SK-N-SH (cell line): Measurements from ENCODE around the gene ADPRS. TPM values are rescaled to one million over a fixed set of nuclear protein-coding genes. Genes with fewer than 3 reads are reported as not detected.
A peak's percentile ranks its signal among the peaks of the same experiment; 100 is the strongest.

ENCODE experiments used
- CTCF ChIA-PET: fragments of 300-600, 350-600 bp; formaldehyde crosslinking; extraction: SDS; loops from one replicate; lab custom pipeline; 2021; lab: Yijun Ruan, JAX
- POLR2A ChIA-PET: fragments of 350-600 bp; sonication (Branson Sonifier 250); formaldehyde crosslinking; extraction: SDS; loops from one replicate; lab custom pipeline; 2020; ENCODE audit warnings: antibody characterized with exemption, inconsistent platforms; lab: Yijun Ruan, JAX
- DNase-seq: peaks from one replicate; pipeline ENCODE4 v3.0.0; 2012
- H2AFZ ChIP-seq: fragments of 200-600 bp; sonication (generic); 2 replicates; pipeline ENCODE4 v1.8.1; 2016; ENCODE audit warnings: antibody characterized with exemption, mild to moderate bottlenecking, low read depth
- H3F3A ChIP-seq: fragments of 200-600 bp; sonication (generic); replicated peaks from 2 replicates; pipeline ENCODE3; 2016; ENCODE audit warnings: antibody characterized with exemption, mild to moderate bottlenecking; ENCODE audit not compliant: insufficient read depth
- H3K27ac ChIP-seq, 2 experiments: fragments of 200-500 bp in 1 of 2; fragments of 200-600 bp in 1 of 2; sonication (Bioruptor generic) in 1 of 2; sonication (generic), shearing (Covaris generic) in 1 of 2; 2 replicates each; pipeline versions ENCODE4 v1.5.1 to v1.6.1; 2014 to 2016; ENCODE audit warnings: low read depth in 2 of 2, inconsistent platforms in 1 of 2, low read length in 1 of 2, mild to moderate bottlenecking in 1 of 2, mixed read lengths in 1 of 2
- H3K27me3 ChIP-seq: fragments of 200-600 bp; sonication (generic), shearing (Covaris generic); 2 replicates; pipeline ENCODE4 v1.6.1; 2016; ENCODE audit warnings: mixed run types; ENCODE audit not compliant: insufficient read depth
- H3K36me3 ChIP-seq, 2 experiments: fragments of 200-500 bp in 1 of 2; fragments of 200-600 bp in 1 of 2; sonication (Bioruptor generic) in 1 of 2; sonication (generic) in 1 of 2; replicated peaks in 1 of 2; 2 replicates each; pipeline versions ENCODE3 to v1.5.1; 2014 to 2016; ENCODE audit warnings: low read length in 1 of 2, mild to moderate bottlenecking in 1 of 2; ENCODE audit not compliant: insufficient read depth in 2 of 2, control insufficient read depth in 1 of 2
- H3K4me1 ChIP-seq, 2 experiments: fragments of 200-500 bp in 1 of 2; fragments of 200-600 bp in 1 of 2; sonication (Bioruptor generic) in 1 of 2; sonication (generic), shearing (Covaris generic) in 1 of 2; 2 replicates each; pipeline versions ENCODE4 v1.5.1 to v1.6.1; 2014 to 2016; ENCODE audit warnings: low read depth in 1 of 2, low read length in 1 of 2, mixed run types in 1 of 2; ENCODE audit not compliant: insufficient read depth in 2 of 2, control insufficient read depth in 1 of 2
- H3K4me2 ChIP-seq: fragments of 200-600 bp; sonication (generic), shearing (Covaris generic); 2 replicates; pipeline ENCODE4 v1.6.1; 2017; ENCODE audit warnings: mixed run types
- H3K4me3 ChIP-seq, 2 experiments: fragments of 200-500 bp in 1 of 2; fragments of 200-600 bp in 1 of 2; sonication (Bioruptor generic) in 1 of 2; sonication (generic), shearing (Covaris generic) in 1 of 2; 2 replicates each; pipeline versions ENCODE4 v1.5.1 to v1.8.1; 2014 to 2016; ENCODE audit warnings: low read depth in 2 of 2, inconsistent platforms in 1 of 2, low read length in 1 of 2, mild to moderate bottlenecking in 1 of 2, mixed read lengths in 1 of 2, moderate library complexity in 1 of 2
- H3K79me2 ChIP-seq: fragments of 200-600 bp; sonication (generic); 2 replicates; pipeline ENCODE4 v1.8.1; 2017; ENCODE audit warnings: mild to moderate bottlenecking; ENCODE audit not compliant: insufficient read depth
- H3K9ac ChIP-seq: fragments of 200-600 bp; sonication (generic); 2 replicates; pipeline ENCODE4 v1.6.1; 2017; ENCODE audit warnings: mixed run types
- H3K9me2 ChIP-seq: fragments of 200-600 bp; sonication (generic); 2 replicates; pipeline ENCODE4 v1.6.1; 2017; ENCODE audit warnings: mixed run types
- H3K9me3 ChIP-seq: fragments of 200-600 bp; sonication (generic); 2 replicates; pipeline ENCODE4 v1.6.1; 2017; ENCODE audit warnings: mixed run types, mild to moderate bottlenecking, moderate library complexity
- H4K20me1 ChIP-seq: fragments of 200-600 bp; sonication (generic); 2 replicates; pipeline ENCODE4 v1.6.1; 2017; ENCODE audit warnings: mild to moderate bottlenecking, mixed run types; ENCODE audit not compliant: insufficient read depth
- CTCF ChIP-seq: fragments of 200-600 bp; sonication (generic); IDR thresholded peaks from 2 replicates; pipeline ENCODE4 v1.6.1; 2017; ENCODE audit warnings: antibody characterized with exemption, mild to moderate bottlenecking, moderate library complexity
- ELF1 ChIP-seq: IDR thresholded peaks from 2 replicates; pipeline ENCODE4 v1.4.0; 2012
- FOSL2 ChIP-seq: IDR thresholded peaks from 2 replicates; pipeline ENCODE4 v1.4.0; 2012; ENCODE audit warnings: low read depth, mild to moderate bottlenecking, moderate library complexity, borderline replicate concordance
- FOXJ3 ChIP-seq: sonication (generic); formaldehyde crosslinking; IDR thresholded peaks from 2 replicates; pipeline ENCODE4 v1.5.1; 2020; ENCODE audit warnings: mild to moderate bottlenecking, missing genetic modification reagents
- FOXM1 ChIP-seq: IDR thresholded peaks from 2 replicates; pipeline ENCODE4 v1.4.0; 2012; ENCODE audit warnings: low read depth, mild to moderate bottlenecking
- JUND ChIP-seq: IDR thresholded peaks from 2 replicates; pipeline ENCODE4 v1.4.0; 2012
- MEF2A ChIP-seq: IDR thresholded peaks from 2 replicates; pipeline ENCODE4 v1.4.0; 2012; ENCODE audit warnings: low read depth, borderline replicate concordance
- NRF1 ChIP-seq: IDR thresholded peaks from 2 replicates; pipeline ENCODE4 v1.6.1; 2012; ENCODE audit warnings: low read depth, mild to moderate bottlenecking, low read length
- RAD21 ChIP-seq: IDR thresholded peaks from 2 replicates; pipeline ENCODE4 v1.6.1; 2012; ENCODE audit warnings: mild to moderate bottlenecking, low read length
- REST ChIP-seq: IDR thresholded peaks from 2 replicates; pipeline ENCODE4 v1.6.1; 2012; ENCODE audit warnings: mild to moderate bottlenecking, low read depth, low read length, moderate library complexity
- RFX5 ChIP-seq: IDR thresholded peaks from 2 replicates; pipeline ENCODE4 v1.6.1; 2012; ENCODE audit warnings: mild to moderate bottlenecking, improper control_type of control experiment, low read length
- SIN3A ChIP-seq: IDR thresholded peaks from 2 replicates; pipeline ENCODE4 v1.6.1; 2012; ENCODE audit warnings: low read depth, mild to moderate bottlenecking, low read length, moderate library complexity, borderline replicate concordance
- SMC3 ChIP-seq: IDR thresholded peaks from 2 replicates; pipeline ENCODE4 v1.6.1; 2012; ENCODE audit warnings: low read depth, low read length, improper control_type of control experiment
- TCF12 ChIP-seq: IDR thresholded peaks from 2 replicates; pipeline ENCODE4 v1.4.0; 2012
- USF1 ChIP-seq: IDR thresholded peaks from 2 replicates; pipeline ENCODE4 v1.4.0; 2012; ENCODE audit warnings: low read depth, borderline replicate concordance
- USF2 ChIP-seq: fragments of 150-350 bp; IDR thresholded peaks from 2 replicates; pipeline ENCODE4 v1.6.1; 2017; ENCODE audit warnings: antibody characterized with exemption, low read length, low read depth, borderline replicate concordance
- YY1 ChIP-seq: IDR thresholded peaks from 2 replicates; pipeline ENCODE4 v1.4.0; 2012; ENCODE audit warnings: low read depth, mild to moderate bottlenecking
- WGBS: methylation state at CpG from one replicate; pipeline ENCODE4 v1.1.6; 2017; ENCODE audit warnings: low lambda C conversion rate; 5-methylcytosine and 5-hydroxymethylcytosine counted together
- polyA plus RNA-seq, 3 experiments: library from polyadenylated mRNA; depleted of rRNA; stranded (reverse); fragments of >200 nt; gene quantifications; 2 replicates each; pipeline ENCODE4 v1.2.3, GENCODE V29; 2012

ADPRS gene
- polyA plus RNA-seq, 1 of the 3 experiments (the other 2 are of a cell fraction), result 54.2 TPM

GRCh38 chr1:36076979-36077573, 11.6 kb upstream of the ADPRS start:
- Histone ChIP-seq H3K27ac (no peak overlapping the region), H3K4me3 (no peak overlapping the region), H3K79me2 (no peaks in the 10 kb centered on the region), H3K4me1 (no peaks in the 10 kb centered on the region), H4K20me1 (no peaks in the 10 kb centered on the region), H2AFZ (no peak overlapping the region), H3F3A (peaks cover 6% of the 10 kb centered on the region), H3K4me2 (no peak overlapping the region), H3K9me2 (no peaks in the 10 kb centered on the region), H3K27me3 (no peaks in the 10 kb centered on the region), H3K36me3 (no peaks in the 10 kb centered on the region), H3K9me3 (no peaks in the 10 kb centered on the region), H3K9ac (no peak overlapping the region)
- WGBS, result 48% methylated on average over 4 of the region's 4 CpGs
- TF ChIP-seq CTCF (no peak), RAD21 (no peak), JUND (no peak)
- no peak for DNase-seq
- CTCF ChIA-PET, result no interaction called here
- POLR2A ChIA-PET, result no interaction called here

- no peaks in the 10 kb centered on the region for H3K79me2 ChIP-seq
- peaks cover 6% of the 10 kb centered on the region for H3F3A ChIP-seq
- WGBS, result 57% methylated on average over 3 of the region's 3 CpGs
- no peaks in the 10 kb centered on the region for H3K9me3 ChIP-seq
- peaks cover 0 to 8% of the 10 kb centered on the region in 2 experiments; a peak in 1 of 4 replicates for H3K4me1 ChIP-seq
- H3K27me3 ChIP-seq, result no peaks in the 10 kb centered on the region
- no peak overlapping the region for H3K9ac ChIP-seq
- ChIA-PET POLR2A (no interaction called here), CTCF (no interaction called here)
- no peak overlapping the region for H3K4me2 ChIP-seq
- no peak for DNase-seq
- no peaks in the 10 kb centered on the region for H4K20me1 ChIP-seq
- H3K27ac ChIP-seq, result no peak overlapping the region
- no peaks in the 10 kb centered on the region for H3K9me2 ChIP-seq
- no peak overlapping the region for H3K4me3 ChIP-seq
- TF ChIP-seq FOXJ3 (no peak), MEF2A (no peak), ELF1 (no peak), NRF1 (no peak), FOXM1 (no peak), SIN3A (no peak), FOSL2 (no peak), JUND (no peak), REST (no peak), USF2 (no peak), YY1 (no peak), RFX5 (no peak), SMC3 (no peak), USF1 (no peak), TCF12 (no peak)
- H2AFZ ChIP-seq, result 0 out of 2 replicates have a peak overlapping the region, but pooled peaks have one; percentile 51
- no peaks in the 10 kb centered on the region for H3K36me3 ChIP-seq
These were observed 8.5 kb upstream of the ADPRS start for GRCh38 chr1:36080236-36080635.
